Measurements from ENCODE around the gene FMO5. TPM values are rescaled to one million over a fixed set of nuclear protein-coding genes. Genes with fewer than 3 reads are reported as not detected.

The FMO5 gene
- polyA plus RNA-seq, 4 donors = 15.3 to 115 (median 54.2) TPM

DNA sequence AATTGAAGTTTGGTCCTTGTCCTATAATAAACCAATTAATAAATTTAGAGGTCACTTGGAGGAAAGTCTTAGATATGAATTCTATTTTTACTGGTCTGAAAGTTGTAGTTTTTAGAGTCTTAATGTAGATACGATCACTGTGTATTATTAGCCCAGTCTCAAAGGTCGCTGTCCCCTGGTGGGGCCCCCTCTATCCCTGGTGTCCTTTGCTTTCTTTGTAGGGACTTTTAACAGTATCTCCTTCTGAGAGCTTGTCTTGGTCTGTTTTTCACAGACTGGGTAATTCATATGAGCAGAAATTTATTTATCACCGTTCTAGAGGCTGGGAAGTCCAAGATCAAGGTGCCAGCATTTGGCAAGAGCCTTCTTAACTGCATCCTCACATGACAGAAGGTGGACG is 35.8 kb upstream of the FMO5 start:
- Histone ChIP-seq H3K36me3 (ENCODE audit: control insufficient read depth in 3 of 3, insufficient read depth in 2 of 3, low read depth in 1 of 3, low read length in 3 of 3) (peaks cover 6 to 13% (median 9%) of the 10 kb centered on the region in 3 donors), H3K27me3 (ENCODE audit: control insufficient read depth in 3 of 3, insufficient read depth in 3 of 3, low read length in 3 of 3) (no peaks in the 10 kb centered on the region), H3K27ac (ENCODE audit: low read depth in 1 of 3, low read length in 2 of 3) (no peak overlapping the region), H3K4me3 (ENCODE audit: low read depth in 1 of 3, low read length in 3 of 3) (no peak overlapping the region), H3K9me3 (ENCODE audit: control insufficient read depth in 2 of 2, insufficient read depth in 1 of 2, low read depth in 1 of 2, low read length in 1 of 2) (peaks cover 0 to 8% of the 10 kb centered on the region in 2 donors), H3K4me1 (ENCODE audit: control insufficient read depth in 3 of 3, insufficient read depth in 2 of 3, low read depth in 1 of 3, low read length in 2 of 3) (no peaks in the 10 kb centered on the region)
- whole genome bisulfite sequencing, 3 donors = 95 to 97% (median 96%) methylated on average over 4 of the region's 4 CpGs
- DNase-seq (peak in 1 of 2 donors; percentile 16), FAIRE-seq (no peak)

DNA sequence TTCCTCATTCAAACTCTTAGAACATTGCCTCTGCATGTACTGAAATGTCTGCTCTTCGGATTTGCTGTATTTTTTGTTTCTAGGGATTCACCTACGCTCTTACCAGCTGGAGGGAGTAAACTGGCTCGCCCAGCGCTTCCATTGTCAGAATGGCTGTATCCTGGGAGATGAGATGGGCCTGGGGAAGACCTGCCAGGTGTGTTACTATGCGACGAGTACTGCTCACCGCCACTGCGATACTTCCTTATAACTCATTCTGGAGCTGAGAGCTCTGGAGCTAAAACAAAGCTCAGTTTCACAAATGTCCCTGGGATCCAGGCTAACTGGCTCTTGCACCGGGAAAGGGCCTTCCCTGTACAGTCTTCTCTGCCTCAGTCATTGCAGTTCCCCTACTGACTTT is 27.4 kb upstream of the FMO5 start:
- 90 to 96% (median 96%) methylated on average over 9 of the region's 9 CpGs for WGBS, 3 donors
- H3K27ac ChIP-seq (ENCODE audit: low read depth in 1 of 3, low read length in 2 of 3) = no peak overlapping the region
- no peaks in the 10 kb centered on the region for H3K27me3 ChIP-seq (ENCODE audit: control insufficient read depth in 3 of 3, insufficient read depth in 3 of 3, low read length in 3 of 3)
- peaks cover 4 to 10% (median 7%) of the 10 kb centered on the region in 3 donors for H3K36me3 ChIP-seq (ENCODE audit: control insufficient read depth in 3 of 3, insufficient read depth in 2 of 3, low read depth in 1 of 3, low read length in 3 of 3)
- FAIRE-seq (no peak), DNase-seq (no peak)
- H3K4me1 ChIP-seq (ENCODE audit: control insufficient read depth in 3 of 3, insufficient read depth in 2 of 3, low read depth in 1 of 3, low read length in 2 of 3) = no peaks in the 10 kb centered on the region
- H3K9me3 ChIP-seq (ENCODE audit: control insufficient read depth in 2 of 2, insufficient read depth in 1 of 2, low read depth in 1 of 2, low read length in 1 of 2) = peaks cover 0 to 3% of the 10 kb centered on the region in 2 donors
- H3K4me3 ChIP-seq (ENCODE audit: low read depth in 1 of 3, low read length in 3 of 3) = no peak overlapping the region

DNA sequence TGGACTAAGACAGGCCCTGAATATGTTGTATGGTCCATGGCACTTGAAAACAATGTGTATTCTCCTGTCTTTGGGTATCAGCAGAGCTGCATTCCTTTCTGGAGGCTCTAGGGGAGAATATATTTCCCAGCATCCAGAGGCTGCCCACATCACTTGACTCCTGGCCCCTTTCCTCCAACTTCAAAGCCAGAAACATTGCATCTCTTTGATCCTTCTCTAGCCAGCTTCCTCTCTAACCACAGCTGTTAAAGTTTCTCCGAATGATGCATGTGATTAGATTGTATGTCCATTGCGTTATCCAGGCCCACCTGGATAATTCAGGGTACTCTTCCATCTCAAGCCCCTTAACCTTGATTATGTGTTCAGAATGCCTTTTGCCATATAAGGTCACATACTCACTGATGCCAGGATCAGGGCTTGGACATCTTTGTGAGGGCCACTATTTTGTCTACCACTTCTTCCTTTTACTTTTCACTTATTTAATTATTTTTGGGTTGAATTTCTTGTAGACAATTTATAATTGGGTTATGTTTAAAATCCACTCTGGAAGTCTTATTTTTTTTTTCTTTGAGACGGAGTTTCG is 22.6 kb upstream of the FMO5 start:
- 88 to 94% (median 92%) methylated on average over 4 of the region's 4 CpGs for WGBS, 3 donors
- Histone ChIP-seq H3K36me3 (ENCODE audit: control insufficient read depth in 3 of 3, insufficient read depth in 2 of 3, low read depth in 1 of 3, low read length in 3 of 3) (peaks cover 0 to 6% (median 2%) of the 10 kb centered on the region in 3 donors), H3K4me3 (ENCODE audit: low read depth in 1 of 3, low read length in 3 of 3) (no peak overlapping the region), H3K27ac (ENCODE audit: low read depth in 1 of 3, low read length in 2 of 3) (no peak overlapping the region), H3K27me3 (ENCODE audit: control insufficient read depth in 3 of 3, insufficient read depth in 3 of 3, low read length in 3 of 3) (no peaks in the 10 kb centered on the region), H3K9me3 (ENCODE audit: control insufficient read depth in 2 of 2, insufficient read depth in 1 of 2, low read depth in 1 of 2, low read length in 1 of 2) (peaks cover 0 to 3% of the 10 kb centered on the region in 2 donors), H3K4me1 (ENCODE audit: control insufficient read depth in 3 of 3, insufficient read depth in 2 of 3, low read depth in 1 of 3, low read length in 2 of 3) (peaks cover 0 to 7% (median 3%) of the 10 kb centered on the region in 3 donors)
- FAIRE-seq (no peak), DNase-seq (no peak)

DNA sequence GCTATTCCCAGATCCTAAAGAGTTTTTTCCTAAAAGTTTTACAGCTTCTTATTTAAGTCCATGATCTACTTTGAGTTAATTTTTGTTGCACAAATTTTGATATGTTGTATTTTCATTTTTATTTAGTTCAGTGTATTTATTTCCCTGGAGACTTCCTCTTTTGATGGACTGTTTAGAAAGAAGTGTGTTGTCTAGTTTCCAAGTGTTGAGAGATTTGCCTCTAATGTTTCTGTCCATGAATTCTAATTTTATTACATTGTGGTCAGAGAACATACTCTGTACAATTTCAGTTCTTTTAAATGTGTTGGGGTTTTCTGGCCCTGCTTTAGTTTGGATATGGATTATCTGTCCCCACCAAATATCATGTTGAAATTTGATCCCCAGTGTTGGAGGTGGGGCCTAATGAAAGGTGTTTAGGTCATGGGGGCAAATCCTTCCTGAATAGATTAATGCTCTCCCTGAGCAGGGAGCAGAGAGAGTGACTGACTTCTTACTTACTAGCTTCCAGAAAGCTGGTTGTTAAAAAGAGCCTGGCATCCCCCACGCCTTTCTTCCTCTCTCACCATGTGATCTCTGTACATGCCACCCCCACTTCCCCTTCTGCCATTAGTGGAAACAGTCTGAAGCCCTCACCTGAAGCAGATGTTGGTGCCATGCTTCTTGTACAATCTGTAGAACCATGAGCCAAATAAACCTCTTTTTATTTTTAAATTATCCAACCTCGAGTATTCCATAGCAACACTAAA is 21.9 kb upstream of the FMO5 start:
- WGBS, 3 donors = 65 to 75% (median 71%) methylated on average over 2 of the region's 2 CpGs

DNA sequence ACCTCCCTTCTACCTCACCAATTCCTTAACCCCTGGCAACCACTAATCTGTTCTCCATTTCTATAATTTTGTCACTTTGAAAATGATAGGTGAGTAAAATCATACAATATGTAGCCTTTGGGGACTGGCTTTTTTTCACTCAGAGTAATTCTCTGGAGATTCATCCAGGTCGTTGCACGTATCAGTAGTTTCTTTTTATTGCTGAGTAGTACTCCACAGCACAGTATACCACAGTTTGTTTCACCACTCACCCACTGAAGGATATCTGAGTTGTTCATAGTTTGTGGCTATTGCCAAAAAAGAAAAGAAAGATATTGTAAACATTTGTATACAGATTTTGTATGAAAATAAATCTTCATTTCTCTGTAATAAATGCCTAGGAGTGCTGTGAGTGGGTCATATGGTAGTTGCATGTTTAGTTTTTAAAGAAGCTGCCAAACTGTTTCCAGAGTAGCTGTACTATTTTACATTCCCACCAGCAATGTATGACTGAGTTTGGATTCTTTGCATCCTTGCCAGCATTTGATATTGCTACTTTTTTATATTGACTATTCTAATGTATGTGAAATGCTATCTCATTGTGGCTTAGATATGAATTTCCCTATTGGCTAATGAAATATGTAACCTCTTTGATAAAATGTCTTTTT is 21.0 kb upstream of the FMO5 start:
- Histone ChIP-seq H3K4me1 (ENCODE audit: control insufficient read depth in 3 of 3, insufficient read depth in 2 of 3, low read depth in 1 of 3, low read length in 2 of 3) (peaks cover 0 to 7% (median 3%) of the 10 kb centered on the region in 3 donors), H3K4me3 (ENCODE audit: low read depth in 1 of 3, low read length in 3 of 3) (no peak overlapping the region), H3K9me3 (ENCODE audit: control insufficient read depth in 2 of 2, insufficient read depth in 1 of 2, low read depth in 1 of 2, low read length in 1 of 2) (peaks cover 0 to 3% of the 10 kb centered on the region in 2 donors), H3K36me3 (ENCODE audit: control insufficient read depth in 3 of 3, insufficient read depth in 2 of 3, low read depth in 1 of 3, low read length in 3 of 3) (peaks cover 0 to 3% (median 0%) of the 10 kb centered on the region in 3 donors), H3K27ac (ENCODE audit: low read depth in 1 of 3, low read length in 2 of 3) (no peak overlapping the region), H3K27me3 (ENCODE audit: control insufficient read depth in 3 of 3, insufficient read depth in 3 of 3, low read length in 3 of 3) (no peaks in the 10 kb centered on the region)
- 70 to 89% (median 85%) methylated on average over 2 of the region's 2 CpGs for WGBS, 3 donors
- no peak for DNase-seq
- no peak for FAIRE-seq

More for the DNA sequence above, 21.9 kb upstream of the FMO5 start:
- FAIRE-seq (no peak), DNase-seq (no peak)
- Histone ChIP-seq H3K4me1 (ENCODE audit: control insufficient read depth in 3 of 3, insufficient read depth in 2 of 3, low read depth in 1 of 3, low read length in 2 of 3) (peaks cover 0 to 7% (median 3%) of the 10 kb centered on the region in 3 donors), H3K27me3 (ENCODE audit: control insufficient read depth in 3 of 3, insufficient read depth in 3 of 3, low read length in 3 of 3) (no peaks in the 10 kb centered on the region), H3K27ac (ENCODE audit: low read depth in 1 of 3, low read length in 2 of 3) (no peak overlapping the region), H3K4me3 (ENCODE audit: low read depth in 1 of 3, low read length in 3 of 3) (no peak overlapping the region), H3K9me3 (ENCODE audit: control insufficient read depth in 2 of 2, insufficient read depth in 1 of 2, low read depth in 1 of 2, low read length in 1 of 2) (peaks cover 0 to 3% of the 10 kb centered on the region in 2 donors), H3K36me3 (ENCODE audit: control insufficient read depth in 3 of 3, insufficient read depth in 2 of 3, low read depth in 1 of 3, low read length in 3 of 3) (peaks cover 0 to 3% (median 0%) of the 10 kb centered on the region in 3 donors)

DNA sequence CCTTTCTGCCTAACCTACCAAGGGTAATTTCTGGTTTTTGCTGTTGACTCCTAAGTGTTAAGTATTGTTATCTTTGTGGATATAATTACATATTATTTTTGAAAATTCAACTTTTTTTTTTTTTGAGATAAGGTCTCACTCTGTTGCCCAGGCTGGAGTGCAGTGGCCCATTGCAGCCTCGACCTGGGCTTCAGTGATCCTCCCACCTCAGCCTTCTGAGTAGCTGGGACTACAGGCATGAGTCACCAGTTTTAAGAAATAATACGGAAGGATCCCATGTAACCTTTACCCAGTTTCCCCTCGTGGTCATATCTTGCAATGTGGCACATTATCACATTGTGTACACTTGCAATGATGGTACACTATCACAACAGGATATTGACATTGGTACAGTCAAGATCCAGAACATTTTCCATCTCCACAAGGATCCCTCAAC is 20.5 kb upstream of the FMO5 start:
- WGBS, 3 donors = 22 to 59% (median 35%) methylated on average over 3 of the region's 3 CpGs
- H3K4me3 ChIP-seq (ENCODE audit: low read depth in 1 of 3, low read length in 3 of 3) = no peak overlapping the region
- no peak for FAIRE-seq
- H3K27ac ChIP-seq (ENCODE audit: low read depth in 1 of 3, low read length in 2 of 3) = no peak overlapping the region
- H3K36me3 ChIP-seq (ENCODE audit: control insufficient read depth in 3 of 3, insufficient read depth in 2 of 3, low read depth in 1 of 3, low read length in 3 of 3) = peaks cover 0 to 3% (median 0%) of the 10 kb centered on the region in 3 donors
- H3K4me1 ChIP-seq (ENCODE audit: control insufficient read depth in 3 of 3, insufficient read depth in 2 of 3, low read depth in 1 of 3, low read length in 2 of 3) = peaks cover 0 to 7% (median 3%) of the 10 kb centered on the region in 3 donors
- DNase-seq = peak in 1 of 2 donors; percentile 70
- peaks cover 0 to 3% of the 10 kb centered on the region in 2 donors for H3K9me3 ChIP-seq (ENCODE audit: control insufficient read depth in 2 of 2, insufficient read depth in 1 of 2, low read depth in 1 of 2, low read length in 1 of 2)
- no peaks in the 10 kb centered on the region for H3K27me3 ChIP-seq (ENCODE audit: control insufficient read depth in 3 of 3, insufficient read depth in 3 of 3, low read length in 3 of 3)

DNA sequence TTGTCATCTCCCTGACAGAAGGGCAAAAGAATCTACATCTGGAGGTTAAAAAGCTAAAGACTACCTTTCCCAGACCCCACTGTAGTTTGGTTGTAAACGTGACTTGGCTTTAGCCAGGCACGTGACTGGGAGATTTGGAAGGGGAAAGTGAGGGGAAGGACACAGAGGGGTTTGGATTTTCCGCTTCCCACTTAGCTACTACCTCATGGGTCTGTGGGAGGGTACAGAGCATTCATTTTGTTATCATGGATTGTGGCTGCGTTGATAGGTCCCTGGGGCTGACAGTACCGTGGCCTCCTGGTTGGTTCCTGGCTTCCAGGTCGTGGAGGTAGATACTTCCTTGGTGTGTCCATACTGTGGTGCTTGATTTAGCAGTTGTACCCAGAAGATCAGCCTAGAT is 20.0 kb upstream of the FMO5 start:
- no peak overlapping the region for H3K4me3 ChIP-seq (ENCODE audit: low read depth in 1 of 3, low read length in 3 of 3)
- H3K4me1 ChIP-seq (ENCODE audit: control insufficient read depth in 3 of 3, insufficient read depth in 2 of 3, low read depth in 1 of 3, low read length in 2 of 3) = peaks cover 0 to 7% (median 3%) of the 10 kb centered on the region in 3 donors
- no peak overlapping the region for H3K27ac ChIP-seq (ENCODE audit: low read depth in 1 of 3, low read length in 2 of 3)
- FAIRE-seq (no peak), DNase-seq (no peak)
- H3K36me3 ChIP-seq (ENCODE audit: control insufficient read depth in 3 of 3, insufficient read depth in 2 of 3, low read depth in 1 of 3, low read length in 3 of 3) = peaks cover 0 to 3% (median 0%) of the 10 kb centered on the region in 3 donors
- H3K9me3 ChIP-seq (ENCODE audit: control insufficient read depth in 2 of 2, insufficient read depth in 1 of 2, low read depth in 1 of 2, low read length in 1 of 2) = no peaks in the 10 kb centered on the region
- 94 to 98% (median 95%) methylated on average over 6 of the region's 6 CpGs for WGBS, 3 donors
- no peaks in the 10 kb centered on the region for H3K27me3 ChIP-seq (ENCODE audit: control insufficient read depth in 3 of 3, insufficient read depth in 3 of 3, low read length in 3 of 3)

DNA sequence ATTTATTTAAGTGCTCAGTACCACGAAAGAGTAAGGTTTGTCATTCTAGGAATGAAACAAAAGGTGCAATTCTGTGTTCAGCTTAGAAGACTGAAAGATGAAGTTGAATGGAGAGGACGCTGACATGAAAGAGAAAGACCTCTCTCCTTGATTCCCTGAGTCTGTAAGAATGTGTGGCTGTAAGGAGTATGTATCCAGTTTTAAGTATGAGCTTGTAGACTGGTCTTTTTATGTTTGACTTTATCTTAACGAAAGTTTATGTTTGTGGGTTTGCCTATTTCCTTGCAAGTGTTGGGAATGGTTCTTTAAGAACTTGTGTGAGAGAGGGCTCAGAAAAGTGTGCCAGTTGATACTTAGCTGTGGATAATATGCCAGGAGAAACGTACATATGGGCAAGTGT is 18.7 kb upstream of the FMO5 start:
- Histone ChIP-seq H3K4me3 (ENCODE audit: low read depth in 1 of 3, low read length in 3 of 3) (peak overlapping the region in 2 of 3 donors; percentile 75 to 100), H3K27ac (ENCODE audit: low read depth in 1 of 3, low read length in 2 of 3) (peak overlapping the region in 1 of 3 donors; percentile 9), H3K4me1 (ENCODE audit: control insufficient read depth in 3 of 3, insufficient read depth in 2 of 3, low read depth in 1 of 3, low read length in 2 of 3) (peaks cover 7 to 10% (median 8%) of the 10 kb centered on the region in 3 donors), H3K27me3 (ENCODE audit: control insufficient read depth in 3 of 3, insufficient read depth in 3 of 3, low read length in 3 of 3) (no peaks in the 10 kb centered on the region), H3K9me3 (ENCODE audit: control insufficient read depth in 2 of 2, insufficient read depth in 1 of 2, low read depth in 1 of 2, low read length in 1 of 2) (no peaks in the 10 kb centered on the region), H3K36me3 (ENCODE audit: control insufficient read depth in 3 of 3, insufficient read depth in 2 of 3, low read depth in 1 of 3, low read length in 3 of 3) (peaks cover 0 to 3% (median 0%) of the 10 kb centered on the region in 3 donors)
- DNase-seq (no peak), FAIRE-seq (no peak)
- WGBS, 3 donors = 1 to 8% (median 1%) methylated on average over 4 of the region's 4 CpGs

Measured in small intestine (tissue), 7 donors.